GM18907 (cell line): ENCODE results near the gene ANGEL1.

Experiments
- ATAC-seq: cut with Tn5 transposase; IDR thresholded peaks from one replicate; pipeline ENCODE4 v1.9.1; 2021; ENCODE audit warnings: mild to moderate bottlenecking, moderate library complexity; ENCODE audit not compliant: unreplicated experiment

Gene ANGEL1

GRCh38 chr14:76779221-76780057, 33.2 kb downstream of the ANGEL1 start:
- ATAC-seq = no peak

GRCh38 chr14:76778546-76779215, 34.0 kb downstream of the ANGEL1 start:
- ATAC-seq = no peak

GRCh38 chr14:76777721-76778120, 35.0 kb downstream of the ANGEL1 start:
- no peak for ATAC-seq

GRCh38 chr14:76776428-76777251, 36.0 kb downstream of the ANGEL1 start:
- no peak for ATAC-seq

- no peak for ATAC-seq
These were observed 36.8 kb downstream of the ANGEL1 start for GRCh38 chr14:76775695-76776427.

- ATAC-seq = no peak
These were observed 37.6 kb downstream of the ANGEL1 start for GRCh38 chr14:76774821-76775694.

- no peak for ATAC-seq
These were observed 38.5 kb downstream of the ANGEL1 start for GRCh38 chr14:76773956-76774820.

- no peak for ATAC-seq
These were observed 39.3 kb downstream of the ANGEL1 start for GRCh38 chr14:76773188-76773885.

- ATAC-seq = no peak
These were observed 40.1 kb downstream of the ANGEL1 start for GRCh38 chr14:76772300-76773187.

- ATAC-seq = no peak
These were observed 41.2 kb downstream of the ANGEL1 start for GRCh38 chr14:76771437-76771980.

GRCh38 chr14:76770521-76771436, 41.9 kb downstream of the ANGEL1 start:
- no peak for ATAC-seq

- no peak for ATAC-seq
These were observed 42.9 kb downstream of the ANGEL1 start for GRCh38 chr14:76769636-76770292.

- no peak for ATAC-seq
These were observed 43.8 kb downstream of the ANGEL1 start for GRCh38 chr14:76768671-76769500.
